GM21528 (cell line): ENCODE results near the gene BMPR1B.
"Not testable (repeated sequence)": the region's sequence is repeated elsewhere in the genome, so short reads cannot be mapped to it uniquely, and the experiment has no call there.

ENCODE experiments used
- ATAC-seq: cut with Tn5 transposase; IDR thresholded peaks from one replicate; pipeline ENCODE4 v1.9.1; 2021; ENCODE audit warnings: mild to moderate bottlenecking, moderate library complexity; ENCODE audit not compliant: unreplicated experiment, low FRiP score

The BMPR1B gene

DNA sequence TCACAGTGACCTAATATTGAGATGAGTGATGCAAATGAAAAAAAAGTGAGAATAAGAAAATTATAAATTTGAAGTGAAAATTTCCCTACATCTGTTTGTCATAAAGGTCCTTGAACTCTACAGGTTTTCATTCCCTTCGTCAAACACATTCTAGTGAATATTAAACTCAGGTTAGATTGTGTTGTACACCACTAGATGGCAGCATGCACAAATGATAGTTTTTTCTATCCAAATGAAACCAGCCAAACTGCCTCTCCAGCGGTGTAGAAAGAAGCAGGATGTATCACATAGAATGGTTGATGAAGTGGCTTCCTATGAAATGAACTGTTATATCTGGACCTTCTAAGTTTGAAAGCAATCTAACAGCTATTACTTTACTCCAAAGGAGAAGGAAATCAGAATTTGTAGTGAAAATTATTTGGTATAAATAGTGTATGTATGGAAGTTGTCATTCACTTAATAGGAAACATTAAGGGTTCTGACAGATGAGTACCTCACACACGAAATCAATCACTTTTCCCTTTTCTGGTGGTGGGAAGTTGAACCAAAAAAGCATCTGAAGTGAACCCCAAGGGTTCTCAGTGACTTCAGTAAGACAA lies 408.3 kb downstream of the BMPR1B start:
- peak; percentile 76 for ATAC-seq

DNA sequence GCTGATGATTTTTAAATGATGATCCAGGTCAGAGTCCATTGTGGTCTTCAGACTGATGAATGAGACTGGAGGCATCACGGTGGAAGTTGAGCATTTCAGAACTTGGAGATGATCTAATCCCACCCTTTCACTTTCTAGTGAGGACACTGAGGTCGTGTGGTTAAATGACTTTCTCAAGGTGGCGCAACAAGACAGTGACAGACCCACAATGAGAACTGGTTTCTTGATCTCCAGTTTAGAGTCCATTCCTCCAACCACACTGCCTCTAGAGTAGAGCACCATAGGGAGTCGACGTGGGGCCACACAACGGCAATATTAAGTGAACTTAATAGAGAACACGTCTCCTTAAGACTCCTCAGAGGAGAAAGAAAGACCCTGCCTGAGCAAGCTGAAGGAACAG lies 410.1 kb downstream of the BMPR1B start:
- no peak for ATAC-seq

DNA sequence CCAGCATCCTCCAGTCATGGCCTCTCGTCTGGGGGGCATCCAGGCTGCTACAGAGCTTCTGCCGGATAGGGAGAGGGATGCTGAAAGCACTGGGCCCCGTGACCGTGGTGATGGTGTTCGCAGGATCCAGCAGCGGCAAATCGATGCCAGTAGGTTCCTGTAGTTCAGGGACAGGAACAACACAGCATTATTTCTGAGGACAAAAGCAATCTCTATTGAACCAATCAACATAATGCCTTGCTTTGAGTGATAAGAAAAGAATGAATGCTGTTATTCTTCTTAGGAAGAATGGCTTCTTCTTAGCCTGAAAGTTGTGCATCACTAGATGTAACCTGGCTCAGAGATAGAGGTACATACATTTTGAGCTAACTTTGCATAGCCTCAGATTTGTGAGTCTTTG lies 412.4 kb downstream of the BMPR1B start:
- no peak for ATAC-seq

DNA sequence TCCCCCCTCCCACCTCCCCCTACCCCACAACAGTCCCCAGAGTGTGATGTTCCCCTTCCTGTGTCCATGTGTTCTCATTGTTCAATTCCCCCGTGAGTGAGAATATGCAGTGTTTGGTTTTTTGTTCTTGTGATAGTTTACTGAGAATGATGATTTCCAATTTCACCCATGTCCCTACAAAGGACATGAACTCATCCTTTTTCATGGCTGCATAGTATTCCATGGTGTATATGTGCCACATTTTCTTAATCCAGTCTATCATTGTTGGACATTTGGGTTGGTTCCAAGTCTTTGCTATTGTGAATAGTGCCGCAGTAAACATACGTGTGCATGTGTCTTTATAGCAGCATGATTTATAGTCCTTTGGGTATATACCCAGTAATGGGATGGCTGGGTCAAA lies 413.6 kb downstream of the BMPR1B start:
- ATAC-seq, result not testable (repeated sequence)

DNA sequence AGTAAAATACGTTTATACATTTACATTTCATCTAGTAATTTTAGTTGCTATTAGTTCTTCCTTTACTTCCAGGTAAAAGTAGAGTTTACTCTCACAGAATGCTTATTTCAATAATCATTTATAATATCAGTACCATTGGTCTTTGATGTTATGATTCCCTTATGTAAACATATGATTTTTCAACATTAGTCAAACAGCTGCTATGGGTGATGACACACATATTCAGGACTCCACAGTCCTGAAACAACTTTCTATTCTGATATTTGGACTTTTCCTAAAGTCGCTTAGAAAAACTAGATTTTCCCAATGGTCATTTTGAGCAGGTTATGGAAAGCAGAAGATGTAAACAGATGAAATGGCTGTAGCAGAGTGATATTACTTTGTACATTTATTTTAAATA lies 421.2 kb downstream of the BMPR1B start:
- ATAC-seq, result no peak

DNA sequence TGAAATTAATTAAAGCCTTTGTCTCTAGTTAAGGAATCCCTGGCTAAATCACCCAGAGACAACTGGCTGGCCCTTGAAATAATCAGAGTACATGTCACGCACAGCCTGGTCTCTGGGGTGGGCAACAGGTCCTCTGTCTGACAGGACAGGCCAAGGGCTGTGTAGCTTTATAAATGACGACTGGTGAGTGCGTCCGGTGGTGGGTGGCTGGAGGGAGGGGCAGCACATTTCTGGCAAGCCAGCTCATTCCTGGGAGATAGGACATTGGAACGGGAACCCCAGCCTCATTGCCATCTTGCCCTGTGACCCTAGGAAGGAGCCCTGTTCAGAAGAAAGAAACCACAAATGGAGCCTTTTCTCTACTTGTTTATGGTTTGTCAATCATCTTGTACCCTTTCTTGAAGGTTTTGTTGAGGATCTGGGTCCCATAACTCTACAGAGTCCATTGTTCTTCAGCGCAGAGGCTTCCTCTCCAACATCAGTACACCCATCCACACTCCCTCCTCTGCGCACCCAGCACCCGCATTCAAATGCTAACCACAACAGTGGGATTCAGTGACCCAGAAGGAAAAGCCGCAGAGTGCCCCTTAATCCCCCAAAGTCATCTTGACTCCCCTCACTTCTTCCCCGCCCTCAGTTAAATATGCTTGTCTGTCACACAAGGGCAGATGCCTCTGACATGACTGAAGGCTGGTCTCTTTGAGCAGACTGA lies 422.9 kb downstream of the BMPR1B start:
- ATAC-seq, result no peak

DNA sequence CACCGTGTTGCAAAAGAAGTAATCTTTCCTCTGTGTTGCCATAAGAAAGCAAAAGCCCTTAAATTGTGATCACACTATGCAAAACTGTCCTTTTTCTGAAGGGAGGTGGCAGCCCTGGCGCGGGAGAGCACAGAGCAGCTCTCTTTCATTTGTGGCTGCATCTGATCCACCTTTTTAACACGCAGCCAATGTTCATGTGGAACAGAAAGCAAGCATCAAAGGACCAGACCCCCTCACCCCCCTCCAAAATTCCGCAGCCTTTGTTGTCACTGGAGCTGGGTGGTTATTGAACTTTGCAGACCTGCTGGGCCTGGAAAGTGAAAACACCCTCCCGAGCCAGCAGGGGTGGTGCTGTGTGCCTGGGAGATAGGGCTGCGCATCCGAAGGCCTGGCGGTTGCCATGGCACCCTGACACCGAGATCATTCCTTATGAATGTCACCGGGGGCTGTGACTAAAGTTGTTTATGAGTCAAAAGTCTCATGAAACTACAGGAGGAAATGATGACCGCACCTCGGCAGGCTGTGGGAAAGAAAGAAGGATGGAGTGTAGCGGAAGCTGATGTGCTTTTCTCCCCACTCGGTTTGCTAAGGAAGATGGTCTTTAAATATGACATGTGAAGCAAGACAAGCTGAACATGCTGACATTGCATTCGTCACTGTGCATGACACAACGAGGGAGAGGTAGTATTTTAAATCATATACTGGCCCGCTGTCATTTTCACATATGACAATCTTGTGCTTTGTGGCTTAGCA lies 423.7 kb downstream of the BMPR1B start:
- ATAC-seq, result no peak

DNA sequence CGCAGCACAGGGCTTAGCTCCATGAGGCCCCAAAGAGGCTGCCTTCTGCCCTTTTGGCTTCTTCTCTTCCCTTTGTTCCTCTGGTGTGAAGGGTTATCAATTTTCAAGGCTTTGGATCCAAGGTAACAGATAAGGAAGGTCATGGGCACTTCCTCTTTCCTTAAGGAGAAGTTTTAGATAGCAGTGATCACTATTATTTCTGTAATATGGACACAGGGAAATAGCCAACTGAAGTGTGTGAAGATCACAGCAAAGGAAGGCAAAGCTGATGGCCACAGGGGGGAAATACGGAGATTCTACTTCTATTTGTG lies 424.2 kb downstream of the BMPR1B start:
- no peak for ATAC-seq

DNA sequence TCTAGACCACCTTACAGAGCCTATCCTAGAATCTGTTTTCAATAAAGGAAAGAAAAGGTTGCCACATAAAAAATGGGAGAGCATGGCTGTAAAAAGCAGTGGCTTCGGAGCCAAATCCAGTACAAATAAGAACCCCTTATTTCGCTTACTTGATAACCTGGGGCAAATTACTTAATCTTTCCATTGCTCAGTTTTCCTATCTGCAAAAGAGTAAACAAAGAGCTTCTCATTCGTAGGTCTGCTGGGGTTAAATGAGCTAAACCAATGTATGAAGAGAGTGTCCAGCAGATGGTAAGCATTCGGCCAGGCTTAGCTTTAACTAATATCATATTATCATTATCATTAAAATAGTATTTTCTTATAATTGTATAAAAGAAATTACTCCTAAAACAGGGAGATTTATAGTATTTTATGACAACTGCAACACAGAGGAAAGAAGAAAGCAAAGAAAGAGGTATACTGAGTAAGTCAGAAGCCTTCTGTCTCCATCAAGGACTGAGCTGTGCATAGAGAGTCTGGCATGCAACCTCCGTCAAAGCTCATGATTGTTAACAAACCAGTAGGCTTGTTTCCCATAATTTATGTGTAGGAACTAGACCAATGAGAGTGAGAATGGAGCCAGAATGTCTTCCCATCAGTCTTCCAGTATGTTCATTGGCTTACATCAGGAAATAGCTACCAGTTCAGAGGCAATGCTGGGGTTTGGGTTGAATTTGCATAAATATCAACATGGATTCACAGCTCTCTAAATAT lies 426.1 kb downstream of the BMPR1B start:
- no peak for ATAC-seq

DNA sequence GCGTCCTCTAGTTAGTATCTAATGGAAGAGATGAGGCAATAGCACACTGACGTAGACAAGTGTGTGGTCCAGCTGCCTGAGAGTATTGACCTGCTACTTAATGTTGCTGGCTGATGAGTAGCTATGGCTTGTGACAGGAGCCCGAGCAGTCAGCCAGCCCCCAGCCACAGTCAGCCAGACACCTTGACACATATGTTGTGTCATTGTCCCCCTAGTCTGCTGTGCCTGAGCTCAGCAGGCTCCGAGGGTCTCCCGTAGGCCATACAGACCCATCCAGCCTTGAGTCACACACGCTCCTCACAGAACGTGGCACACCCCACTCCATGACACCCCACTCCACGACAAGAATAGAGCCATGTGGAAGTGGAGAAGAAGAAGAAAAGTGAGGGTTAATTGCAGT lies 428.9 kb downstream of the BMPR1B start:
- no peak for ATAC-seq

DNA sequence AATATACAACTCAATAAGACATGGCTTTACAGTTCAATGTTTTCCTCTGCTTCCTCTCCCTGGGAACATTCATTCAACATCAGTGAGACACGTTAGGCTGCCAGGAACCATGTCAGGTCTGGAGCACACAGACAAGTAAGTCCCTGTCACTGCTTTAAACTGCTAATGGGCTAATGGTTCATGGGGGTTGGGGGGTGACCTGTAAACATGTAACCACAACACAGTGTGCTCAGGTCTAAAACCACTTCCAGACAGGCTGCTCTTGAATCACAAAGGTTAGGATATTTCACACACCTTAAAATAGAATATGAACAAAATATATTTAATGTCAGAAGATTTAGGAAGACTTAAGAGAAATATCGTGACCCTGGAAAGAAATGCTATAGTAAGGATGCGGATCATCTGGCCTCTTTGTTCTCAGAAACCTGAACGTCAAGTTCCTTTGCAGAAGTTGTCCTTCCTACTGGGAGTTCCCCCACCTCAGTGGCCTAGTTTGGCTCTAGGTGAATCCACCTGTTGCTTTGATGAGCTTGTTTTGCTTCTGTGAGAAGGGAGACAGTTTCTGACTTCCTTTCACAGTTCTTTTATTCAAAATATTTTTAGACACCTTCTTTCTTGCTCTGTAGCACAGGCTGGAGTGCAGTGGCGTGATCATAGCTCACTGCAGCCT lies 431.1 kb downstream of the BMPR1B start:
- ATAC-seq, result no peak

DNA sequence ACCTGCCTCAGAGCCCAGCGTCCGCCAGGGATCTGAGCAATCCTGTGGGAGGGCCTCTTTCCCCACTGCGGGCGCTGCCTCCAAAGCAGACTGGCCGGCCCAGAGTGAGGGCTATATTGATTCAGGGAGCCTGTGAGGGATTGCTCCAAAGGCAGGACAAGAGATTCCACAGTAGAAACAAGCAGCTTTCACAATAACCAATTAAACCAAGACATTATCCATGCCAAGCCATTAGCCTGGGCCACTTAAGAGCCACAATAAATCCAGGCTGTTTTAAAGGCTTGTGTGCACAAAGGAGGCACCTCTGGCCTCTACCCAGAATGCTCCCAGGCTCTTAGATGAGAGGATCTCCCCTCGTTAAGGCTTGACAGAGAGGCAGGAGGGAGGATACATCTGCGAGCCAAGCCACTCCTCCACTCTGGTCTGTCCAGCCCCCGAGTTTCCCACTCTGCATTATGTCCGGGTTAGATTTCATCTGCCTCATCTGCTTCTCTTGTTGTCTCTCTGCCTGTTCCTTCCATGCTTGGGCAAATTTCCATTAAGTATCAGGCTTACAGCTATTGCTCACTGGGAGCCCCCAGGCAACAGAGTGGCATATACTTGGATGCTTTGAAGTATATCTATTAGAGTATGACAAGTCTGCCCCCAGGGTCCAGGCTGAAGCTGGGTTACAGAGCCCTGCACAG lies 433.1 kb downstream of the BMPR1B start:
- no peak for ATAC-seq

DNA sequence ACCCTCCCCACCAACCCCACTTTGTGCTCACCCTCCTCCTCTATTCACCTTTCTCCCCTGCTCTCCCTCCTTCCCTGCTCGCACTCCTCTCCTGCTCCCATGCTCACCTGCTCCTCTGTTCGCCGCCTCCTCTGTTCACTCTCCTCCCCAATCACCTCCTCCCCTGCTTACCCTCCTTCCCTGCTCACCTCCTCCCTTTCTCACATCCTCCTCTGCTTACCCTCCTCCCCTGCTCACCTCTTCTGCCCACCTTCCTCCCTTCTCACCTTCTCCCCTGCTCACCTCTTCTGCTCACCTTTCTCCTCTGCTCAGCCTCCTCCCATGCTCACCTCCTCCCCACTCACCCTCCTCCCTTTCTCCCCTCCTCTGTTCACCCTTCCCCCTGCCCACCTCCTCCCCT lies 433.8 kb downstream of the BMPR1B start:
- no peak for ATAC-seq

DNA sequence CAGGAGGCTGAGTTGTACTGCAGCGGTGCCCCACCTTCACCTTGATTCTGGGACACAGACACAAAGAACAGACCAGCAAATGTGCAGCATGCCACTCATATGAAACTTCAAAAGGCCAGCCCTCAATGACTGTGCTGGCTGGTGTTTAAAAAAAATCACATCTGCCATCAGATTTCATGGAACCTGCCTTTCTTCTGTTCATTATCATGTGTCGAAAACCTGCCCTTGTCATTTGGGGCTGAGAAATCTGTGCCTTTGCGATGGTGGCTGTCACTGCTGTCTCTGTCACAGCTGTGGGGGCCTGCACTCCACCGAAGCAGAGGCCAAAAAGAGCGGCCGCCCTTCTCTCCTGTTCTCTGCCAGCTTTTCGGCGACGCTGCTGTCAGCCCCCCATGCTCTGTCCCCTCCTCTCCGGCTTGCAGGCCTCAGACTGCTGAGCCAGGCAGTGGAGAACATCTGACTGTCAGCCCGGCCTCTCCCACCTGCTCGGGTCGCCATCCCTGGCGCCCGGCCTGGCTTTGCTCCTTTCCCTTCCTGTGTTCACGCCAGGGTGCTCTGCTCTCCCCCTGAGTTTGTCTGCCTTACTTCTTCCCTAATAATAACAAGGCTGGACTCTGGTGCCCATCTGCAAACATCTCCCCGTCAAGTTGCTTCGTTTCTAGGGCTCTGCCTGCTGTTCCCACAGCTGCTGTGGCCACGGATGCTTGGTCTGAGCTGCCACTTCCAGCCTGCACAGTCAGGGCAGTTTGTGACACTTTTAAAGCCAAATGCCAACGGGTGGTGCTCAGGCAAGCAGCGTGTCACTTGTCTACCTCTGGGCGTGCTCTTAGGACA lies 435.9 kb downstream of the BMPR1B start:
- no peak for ATAC-seq

DNA sequence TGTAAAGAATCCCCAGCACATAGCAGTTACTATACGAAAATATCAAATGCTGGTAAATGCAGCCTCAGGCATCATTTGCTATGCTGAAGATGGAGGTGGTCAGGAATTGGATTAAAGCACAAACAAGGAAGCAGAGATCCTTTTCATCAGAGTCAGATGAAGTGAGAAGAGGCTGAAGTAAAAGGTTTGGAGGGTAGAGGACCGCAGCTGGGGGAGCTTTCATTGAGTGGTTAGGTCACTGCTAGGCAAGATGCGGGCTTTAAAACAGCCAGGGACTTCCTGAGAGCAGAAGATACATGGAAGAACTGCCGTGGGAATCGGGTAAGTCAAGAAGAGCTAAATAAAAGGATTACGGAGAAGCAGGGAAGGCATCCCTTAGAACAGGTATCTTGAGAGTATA lies 439.6 kb downstream of the BMPR1B start:
- ATAC-seq, result no peak

DNA sequence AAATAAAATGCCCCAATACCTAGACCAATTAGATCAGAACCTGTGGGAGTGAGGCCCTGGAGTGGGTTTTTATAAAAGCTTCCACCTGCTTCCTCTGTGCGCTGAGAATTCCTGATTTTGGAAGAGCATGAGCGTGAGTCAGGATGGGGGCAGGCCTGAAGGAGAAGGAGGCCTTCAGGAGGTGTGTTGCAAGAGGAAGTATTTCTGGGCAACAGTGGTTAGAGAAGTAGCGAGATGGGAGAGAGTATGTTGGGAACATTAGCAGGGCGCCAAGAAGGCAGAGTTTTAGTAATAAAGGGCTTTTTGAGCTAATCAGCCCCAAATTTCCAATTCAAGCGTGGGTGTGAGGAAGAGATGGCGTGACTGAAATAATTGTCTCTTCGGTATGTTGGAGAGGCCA lies 441.2 kb downstream of the BMPR1B start:
- ATAC-seq, result no peak

DNA sequence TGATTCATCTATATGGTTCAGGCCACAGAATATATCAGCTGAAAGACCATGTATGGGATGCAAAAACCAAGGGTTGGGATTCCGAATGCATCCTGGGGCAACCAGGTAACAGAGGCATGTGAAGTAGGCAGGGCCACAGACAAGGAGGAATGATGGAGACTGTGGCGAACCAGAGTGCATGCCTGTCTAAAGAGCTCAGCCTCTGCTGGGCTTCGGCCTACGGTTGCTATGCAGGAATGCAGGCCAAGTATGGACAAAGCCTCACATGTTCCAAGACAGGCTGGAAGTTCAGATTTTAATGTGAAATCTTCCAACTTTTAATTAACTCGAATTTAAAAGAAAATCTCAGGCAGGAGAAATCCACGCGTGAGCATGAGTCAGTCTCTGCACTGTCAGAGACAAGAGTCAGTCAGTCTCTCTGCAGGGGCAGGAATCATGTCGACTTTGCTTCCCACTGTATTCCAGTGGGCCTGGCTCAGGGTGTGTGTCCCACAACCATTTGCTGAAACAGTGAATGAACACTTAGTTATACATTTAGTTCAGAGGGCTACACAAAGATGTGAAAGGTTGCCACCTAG lies 446.6 kb downstream of the BMPR1B start:
- no peak for ATAC-seq

DNA sequence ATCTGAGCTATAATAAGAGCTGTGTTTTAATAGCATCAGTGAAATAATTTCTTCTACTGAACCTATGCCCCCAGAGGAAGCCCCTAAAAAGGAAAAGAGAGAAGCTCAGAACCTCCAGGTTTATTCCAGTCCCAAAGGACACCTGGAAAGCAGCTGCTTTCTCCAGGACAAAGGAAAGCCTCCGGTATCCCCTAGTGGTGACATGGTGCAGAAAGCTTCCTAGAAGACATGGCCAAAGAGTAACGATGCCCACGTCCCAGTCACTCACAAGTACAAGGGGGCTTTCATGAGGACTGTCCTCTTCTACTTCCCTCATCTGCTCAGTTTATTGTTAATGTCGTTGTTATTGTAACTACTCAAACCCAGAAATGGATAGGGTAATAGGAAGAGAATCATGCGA lies 447.1 kb downstream of the BMPR1B start:
- no peak for ATAC-seq
